ENCODE measurements around the gene TBCD.

Gene TBCD

GRCh38 chr17:82810644-82811430 is 59.0 kb downstream of the TBCD start:
- H3K4me3 ChIP-seq (ENCODE audit: low read depth, low read length), result no peak overlapping the region
- TF ChIP-seq, protein P1, sequence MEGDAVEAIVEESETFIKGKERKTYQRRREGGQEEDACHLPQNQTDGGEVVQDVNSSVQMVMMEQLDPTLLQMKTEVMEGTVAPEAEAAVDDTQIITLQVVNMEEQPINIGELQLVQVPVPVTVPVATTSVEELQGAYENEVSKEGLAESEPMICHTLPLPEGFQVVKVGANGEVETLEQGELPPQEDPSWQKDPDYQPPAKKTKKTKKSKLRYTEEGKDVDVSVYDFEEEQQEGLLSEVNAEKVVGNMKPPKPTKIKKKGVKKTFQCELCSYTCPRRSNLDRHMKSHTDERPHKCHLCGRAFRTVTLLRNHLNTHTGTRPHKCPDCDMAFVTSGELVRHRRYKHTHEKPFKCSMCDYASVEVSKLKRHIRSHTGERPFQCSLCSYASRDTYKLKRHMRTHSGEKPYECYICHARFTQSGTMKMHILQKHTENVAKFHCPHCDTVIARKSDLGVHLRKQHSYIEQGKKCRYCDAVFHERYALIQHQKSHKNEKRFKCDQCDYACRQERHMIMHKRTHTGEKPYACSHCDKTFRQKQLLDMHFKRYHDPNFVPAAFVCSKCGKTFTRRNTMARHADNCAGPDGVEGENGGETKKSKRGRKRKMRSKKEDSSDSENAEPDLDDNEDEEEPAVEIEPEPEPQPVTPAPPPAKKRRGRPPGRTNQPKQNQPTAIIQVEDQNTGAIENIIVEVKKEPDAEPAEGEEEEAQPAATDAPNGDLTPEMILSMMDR (IDR thresholded peaks at IDR 0.05; ENCODE audit: insufficient read depth, low read length, missing control alignments), result no peak
- ChIA-PET POLR2A (interaction anchor here (0.7 kb wide), 1 partner anchor 32 kb away, joined by 3 read pairs; no protein-coding TSS in a partner anchor), CTCF (no interaction called here)
- DNase-seq (ENCODE audit: low read depth, low spot score), result no peak

- TF ChIP-seq, protein P1 (IDR thresholded peaks at IDR 0.05; ENCODE audit: insufficient read depth, low read length, missing control alignments), result no peak
- CTCF ChIA-PET, result no interaction called here
- no peak overlapping the region for H3K4me3 ChIP-seq (ENCODE audit: low read depth, low read length)
These were observed 60.2 kb downstream of the TBCD start for GRCh38 chr17:82812058-82812457.

DNA sequence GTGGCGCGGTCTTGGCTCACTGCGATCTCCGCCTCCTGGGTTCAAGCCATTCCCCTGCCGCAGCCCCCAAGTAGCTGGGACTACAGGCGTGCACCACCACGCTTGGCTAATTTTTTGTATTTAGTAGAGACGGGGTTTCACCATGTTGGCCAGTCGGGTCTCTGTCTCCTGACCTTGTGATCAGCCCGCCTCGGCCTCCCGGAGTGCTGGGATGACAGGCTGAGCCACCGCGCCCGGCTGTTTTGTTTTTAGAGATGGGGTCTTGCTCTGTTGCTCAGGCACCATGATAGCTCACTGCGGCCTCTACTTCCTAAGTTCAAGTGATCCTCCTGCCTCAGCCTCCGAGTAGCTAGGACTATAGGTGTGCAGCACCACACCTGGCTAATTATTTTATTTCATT is 60.7 kb downstream of the TBCD start:
- ChIA-PET POLR2A (no interaction called here), CTCF (no interaction called here)
- no peak overlapping the region for H3K4me3 ChIP-seq (ENCODE audit: low read depth, low read length)
- TF ChIP-seq, protein P1 (IDR thresholded peaks at IDR 0.05; ENCODE audit: insufficient read depth, low read length, missing control alignments), result no peak
- DNase-seq (ENCODE audit: low read depth, low spot score), result no peak

More at GRCh38 chr17:82812058-82812457, 60.2 kb downstream of the TBCD start:
- no peak for DNase-seq (ENCODE audit: low read depth, low spot score)
- POLR2A ChIA-PET, result no interaction called here

GRCh38 chr17:82813299-82814051 is 61.6 kb downstream of the TBCD start:
- POLR2A ChIA-PET, result no interaction called here
- DNase-seq (ENCODE audit: low read depth, low spot score), result no peak
- CTCF ChIA-PET, result no interaction called here
- TF ChIP-seq, protein P1 (IDR thresholded peaks at IDR 0.05; ENCODE audit: insufficient read depth, low read length, missing control alignments), result no peak
- H3K4me3 ChIP-seq (ENCODE audit: low read depth, low read length), result no peak overlapping the region

DNA sequence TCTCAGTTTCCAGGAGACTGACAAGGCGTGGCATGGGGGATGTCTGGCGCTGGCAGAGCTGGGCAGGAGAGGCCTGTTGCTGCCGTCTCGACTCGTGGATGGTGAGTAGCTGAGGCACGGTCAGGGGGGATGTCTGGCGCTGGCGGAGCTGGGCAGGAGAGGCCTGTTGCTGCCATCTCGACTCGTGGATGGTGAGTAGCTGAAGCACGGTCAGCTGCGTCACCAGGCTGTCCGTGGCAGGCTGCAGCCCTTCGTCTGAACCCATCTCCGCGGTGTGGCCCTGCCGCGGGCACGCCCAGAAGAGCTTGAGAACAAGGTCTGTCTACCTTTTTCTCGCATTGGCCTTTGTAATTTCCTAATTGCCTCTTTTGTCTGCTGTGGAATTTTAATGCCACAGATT is 63.0 kb downstream of the TBCD start:
- CTCF ChIA-PET, result no interaction called here
- no peak overlapping the region for H3K4me3 ChIP-seq (ENCODE audit: low read depth, low read length)
- no peak for DNase-seq (ENCODE audit: low read depth, low spot score)
- TF ChIP-seq, protein P1 (IDR thresholded peaks at IDR 0.05; ENCODE audit: insufficient read depth, low read length, missing control alignments), result no peak
- POLR2A ChIA-PET, result no interaction called here

- CTCF ChIA-PET, result no interaction called here
- POLR2A ChIA-PET, result no interaction called here
- no peak overlapping the region for H3K4me3 ChIP-seq (ENCODE audit: low read depth, low read length)
- TF ChIP-seq, protein P1 (IDR thresholded peaks at IDR 0.05; ENCODE audit: insufficient read depth, low read length, missing control alignments), result no peak
- DNase-seq (ENCODE audit: low read depth, low spot score), result no peak
These were observed 63.5 kb downstream of the TBCD start for GRCh38 chr17:82815354-82815753.
